HG02938 (cell line): ENCODE data around the gene MEF2D.

Experiments
- ATAC-seq: cut with Tn5 transposase; IDR thresholded peaks from one replicate; pipeline ENCODE4 v1.9.1; 2021; ENCODE audit warnings: mild to moderate bottlenecking, moderate library complexity; ENCODE audit not compliant: unreplicated experiment

MEF2D gene

DNA sequence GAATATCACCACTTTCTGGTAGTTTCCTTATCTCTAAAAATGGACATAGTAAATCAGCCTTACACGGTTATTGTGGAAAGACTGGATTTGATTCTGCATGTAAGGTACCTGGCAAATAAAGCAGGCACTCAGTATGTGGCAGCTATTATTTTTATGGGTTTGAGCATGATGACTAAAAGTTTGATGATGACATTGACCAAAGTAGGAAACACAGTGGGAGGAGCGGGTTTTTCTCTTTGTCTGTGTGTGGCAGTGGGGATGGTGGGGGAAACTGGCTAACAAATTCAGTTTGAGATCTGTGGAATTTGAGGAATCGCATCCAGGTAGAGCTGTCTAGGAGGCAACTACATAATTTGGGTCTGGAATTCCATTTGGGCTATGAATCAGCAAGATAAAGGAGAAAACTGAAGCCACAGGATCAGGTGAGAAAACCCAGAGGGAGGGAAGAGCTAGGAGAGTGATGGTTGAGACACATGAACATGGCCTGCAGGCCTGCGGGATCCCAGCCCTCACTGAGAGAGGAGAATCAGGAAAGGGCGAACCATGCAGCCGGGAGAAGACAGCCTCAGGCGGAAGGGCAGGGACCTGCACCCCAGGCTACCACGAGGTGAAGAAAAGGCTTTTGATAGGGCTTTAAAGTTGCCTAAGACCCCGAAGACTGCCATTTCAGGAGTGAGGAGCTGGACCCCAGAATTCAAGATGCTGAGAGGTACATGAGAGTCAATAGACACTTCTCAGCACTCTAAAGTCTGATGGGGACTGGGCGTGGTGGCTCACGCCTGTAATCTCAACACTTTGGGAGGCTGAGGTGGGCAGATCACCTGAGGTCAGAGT, 52.2 kb downstream of the MEF2D start:
- no peak for ATAC-seq

DNA sequence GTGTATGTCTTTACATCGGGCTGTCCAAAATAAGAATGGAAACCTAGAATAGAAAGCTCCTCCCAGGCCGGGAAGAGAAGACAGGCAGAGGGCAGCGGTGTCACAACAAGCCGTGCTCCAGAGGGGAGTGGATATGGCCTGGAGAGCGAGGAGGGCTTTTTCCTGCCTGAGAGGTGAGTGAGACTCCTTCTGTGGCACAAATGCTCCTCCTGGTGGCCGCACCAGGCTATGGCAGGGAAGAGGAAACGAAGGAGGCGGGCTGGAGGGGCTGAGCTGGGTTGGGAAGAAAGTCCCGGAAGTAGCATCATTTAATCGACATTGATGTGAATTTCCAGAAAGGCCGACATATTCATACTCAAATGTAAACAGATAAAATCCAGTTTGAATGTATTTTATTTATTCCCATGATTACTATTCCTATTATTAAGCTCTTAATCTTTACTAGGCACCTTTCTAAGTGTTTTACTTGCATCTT, 54.7 kb downstream of the MEF2D start:
- ATAC-seq, result no peak

DNA sequence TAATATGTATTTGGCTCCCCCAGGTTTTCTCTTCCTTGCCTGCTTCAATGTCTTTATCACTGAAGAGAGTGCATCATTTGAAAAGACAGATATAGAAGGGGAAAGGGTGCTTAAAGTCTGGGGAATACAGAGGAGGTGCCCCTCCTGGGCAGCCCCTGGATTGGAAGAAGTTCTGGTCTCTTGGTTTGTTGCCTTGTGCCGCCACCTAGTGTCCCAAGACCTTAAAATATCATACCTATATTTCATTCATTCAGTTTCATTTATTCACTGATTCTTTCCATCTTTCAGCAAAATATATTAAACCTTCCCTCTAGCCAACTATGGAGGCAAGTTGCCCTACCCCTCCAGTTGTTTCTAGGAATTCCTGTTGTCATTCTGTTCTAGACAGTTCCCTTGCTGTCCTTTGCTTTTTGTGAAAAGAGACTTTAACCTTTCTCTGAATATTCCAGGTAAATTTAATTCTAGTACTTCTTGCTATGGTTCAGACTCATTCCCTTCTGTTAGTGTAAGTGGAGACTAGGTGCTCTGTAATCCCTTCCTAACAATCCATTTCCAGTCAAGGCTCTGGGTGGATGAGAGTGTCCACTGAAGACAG, 56.1 kb downstream of the MEF2D start:
- ATAC-seq, result no peak

DNA sequence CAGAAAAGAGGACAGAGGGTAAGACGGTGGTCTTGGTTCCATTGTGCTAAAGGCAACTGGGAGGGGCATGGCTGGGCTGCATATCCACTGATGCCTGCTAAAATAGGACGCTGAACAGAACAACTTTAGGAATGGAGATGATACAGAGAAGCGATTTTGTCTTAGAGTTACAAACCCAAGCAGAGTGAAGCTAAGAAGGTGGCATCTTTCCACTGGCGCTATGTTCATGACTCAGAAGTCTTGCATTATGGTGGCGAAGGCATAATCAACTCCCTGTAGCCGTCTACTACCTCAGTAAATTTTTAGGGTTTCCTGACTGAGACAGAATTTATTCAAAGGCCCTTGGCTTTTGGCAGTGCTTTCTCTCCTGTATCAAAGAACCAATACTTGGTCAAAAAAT, 57.3 kb downstream of the MEF2D start:
- no peak for ATAC-seq

DNA sequence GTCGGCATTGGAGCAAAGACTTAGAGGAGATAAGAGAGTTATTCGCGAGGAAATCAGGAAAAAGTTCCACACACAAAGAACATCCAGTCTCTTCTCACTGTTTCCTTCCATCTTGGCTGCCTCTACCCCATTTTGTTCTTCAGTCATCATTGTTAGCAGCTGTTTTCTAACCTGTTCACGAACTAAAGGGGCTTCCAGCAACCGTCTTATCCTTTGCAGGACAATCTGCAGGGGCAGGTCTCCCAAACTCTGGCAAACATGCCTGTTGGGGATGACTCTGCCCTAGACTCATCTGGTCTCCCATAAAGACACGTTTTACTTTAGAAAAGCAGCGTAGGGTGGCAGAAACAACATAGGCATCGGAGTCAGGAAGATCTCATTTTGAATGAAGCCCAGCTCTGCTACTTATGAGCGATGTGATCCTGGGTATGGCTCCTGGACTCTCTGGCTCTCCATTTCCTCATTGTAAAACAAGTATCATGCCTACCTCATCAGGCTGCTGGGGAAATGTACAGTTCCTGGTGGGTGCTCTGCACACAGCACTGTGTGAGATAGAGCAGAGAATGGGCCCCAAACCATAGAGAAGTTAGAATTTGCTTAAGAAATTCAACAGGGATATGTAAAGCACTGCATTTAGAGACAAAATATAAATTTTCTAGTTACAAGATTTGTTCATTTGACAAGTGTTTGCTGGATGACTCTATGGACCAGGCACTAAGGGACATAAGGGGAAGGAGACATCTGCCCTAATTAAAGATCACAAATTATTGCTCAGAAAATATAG, 59.7 kb downstream of the MEF2D start:
- ATAC-seq, result no peak

DNA sequence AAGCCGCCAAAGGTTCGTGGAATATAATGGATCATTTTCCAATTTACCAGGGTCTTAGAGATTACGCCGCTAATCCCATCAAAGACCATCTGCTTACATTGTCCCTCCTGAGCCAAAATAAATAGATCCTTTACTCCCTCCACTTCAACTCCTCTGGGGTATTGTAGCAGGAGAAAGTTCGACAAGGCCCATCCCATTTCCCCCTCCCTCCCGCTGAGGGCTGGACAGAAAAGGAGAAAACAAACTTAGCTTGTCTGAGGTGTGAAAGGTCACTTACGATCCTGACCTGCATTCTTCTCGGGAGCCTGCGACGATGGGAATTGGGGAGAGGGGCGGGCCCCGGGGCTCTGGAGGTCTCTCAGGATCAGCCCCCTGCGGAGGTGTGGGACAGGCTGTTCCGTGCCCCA, 60.8 kb downstream of the MEF2D start:
- no peak for ATAC-seq

DNA sequence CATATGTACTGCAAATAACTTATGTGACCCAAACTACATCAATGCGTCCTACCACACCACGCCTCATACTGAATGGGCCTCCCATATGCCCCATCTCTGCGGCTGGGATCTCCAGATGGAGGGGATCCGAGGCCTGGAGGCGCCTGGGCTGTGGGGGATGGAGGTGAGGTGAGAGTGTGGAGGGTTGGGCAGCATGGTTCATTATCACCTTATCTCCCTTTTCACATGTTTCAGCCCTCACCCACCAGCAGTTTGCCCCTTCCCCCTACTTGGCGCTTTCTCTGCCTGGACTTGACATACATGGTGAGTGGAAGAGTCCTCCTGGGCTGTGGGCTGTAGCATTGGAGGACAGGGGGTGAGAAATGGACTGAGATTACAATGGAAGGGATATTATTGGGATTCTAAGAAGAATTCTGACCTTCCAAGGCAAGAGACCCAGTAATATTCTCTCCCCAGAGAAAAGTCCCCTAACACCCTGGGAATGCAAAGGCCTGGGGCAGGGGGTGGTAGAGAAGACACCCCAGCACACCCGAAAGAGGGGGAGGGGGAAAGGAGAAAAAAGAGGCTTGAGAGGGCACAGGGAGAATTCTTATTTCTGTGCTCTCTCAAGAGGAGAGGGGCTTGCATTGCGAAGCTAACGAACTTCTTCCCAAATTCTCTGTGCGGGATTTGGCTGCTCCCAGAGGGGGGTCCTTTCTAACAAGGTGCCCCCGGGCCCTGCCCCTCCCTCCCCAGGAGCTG, 61.4 kb downstream of the MEF2D start:
- no peak for ATAC-seq

DNA sequence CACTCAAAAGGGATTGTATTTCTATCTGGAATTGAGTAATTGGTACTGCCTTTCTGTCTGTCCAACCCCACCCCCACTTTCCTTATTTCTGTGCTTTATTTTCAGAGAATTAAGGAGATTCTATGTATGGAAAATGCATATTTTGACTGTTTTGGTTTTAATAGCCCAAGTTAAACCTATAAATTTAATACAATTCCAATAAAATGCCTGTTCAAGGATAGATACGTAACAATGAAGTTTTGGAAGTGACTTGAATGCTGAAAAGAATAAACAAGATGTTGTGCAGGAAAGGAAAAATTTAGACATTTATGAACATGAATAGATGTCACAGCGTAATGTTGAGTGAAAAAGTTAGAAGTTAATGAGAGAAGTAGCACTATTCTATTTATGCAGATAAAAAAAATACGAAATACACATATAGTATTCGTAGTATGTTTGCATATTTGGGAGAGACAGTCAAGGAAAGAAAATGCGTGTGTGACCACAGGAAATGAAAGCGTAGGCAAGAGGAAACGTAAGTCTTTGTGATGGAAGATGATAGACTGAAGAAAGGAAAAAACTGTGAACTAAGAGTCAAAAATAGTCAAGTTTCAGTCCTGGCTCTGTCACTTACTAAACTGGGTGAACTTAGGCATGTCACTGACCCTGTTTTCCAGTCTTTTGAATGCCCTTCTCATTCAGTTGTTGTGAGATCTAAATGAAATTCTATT, 62.1 kb downstream of the MEF2D start:
- no peak for ATAC-seq

DNA sequence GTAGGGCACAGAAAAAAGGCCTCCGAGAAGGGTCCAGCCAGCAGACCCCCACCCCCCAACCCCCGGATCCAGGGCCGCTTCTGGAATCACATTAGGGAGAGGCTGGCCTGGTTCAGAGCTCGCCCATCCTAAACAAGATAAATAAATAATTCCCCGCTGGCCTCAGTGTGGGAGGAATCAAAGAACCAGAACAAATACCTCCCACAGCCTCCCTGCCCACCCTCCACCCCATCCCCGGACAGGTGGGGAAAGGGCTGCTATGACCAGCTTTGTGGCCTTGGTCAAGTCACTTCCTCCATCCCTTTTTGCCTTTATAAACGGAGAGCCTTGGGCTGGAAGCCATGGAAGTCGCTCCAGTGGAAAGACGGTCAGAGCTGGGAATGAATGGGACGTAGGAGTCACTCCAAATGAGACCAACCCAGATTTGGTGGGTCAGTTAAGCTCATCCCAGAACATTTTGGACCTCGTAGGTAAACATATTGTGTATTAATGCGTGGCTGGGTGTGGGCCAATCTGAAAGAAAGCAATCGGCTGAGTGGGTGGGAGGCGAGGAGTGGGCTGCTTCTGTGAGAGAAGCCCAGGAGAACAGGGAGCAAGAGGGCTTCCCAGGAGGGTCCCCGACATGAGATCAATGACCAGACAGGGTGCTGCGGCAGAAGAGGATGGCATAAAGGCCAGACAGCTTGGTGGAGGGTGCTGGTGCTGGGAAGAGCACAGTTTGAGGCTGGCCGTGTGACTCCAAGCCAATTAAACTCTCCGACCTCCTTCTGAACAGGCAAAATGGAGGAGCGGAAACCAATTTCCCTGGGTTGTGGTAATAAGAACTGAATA, 63.3 kb downstream of the MEF2D start:
- ATAC-seq, result no peak

DNA sequence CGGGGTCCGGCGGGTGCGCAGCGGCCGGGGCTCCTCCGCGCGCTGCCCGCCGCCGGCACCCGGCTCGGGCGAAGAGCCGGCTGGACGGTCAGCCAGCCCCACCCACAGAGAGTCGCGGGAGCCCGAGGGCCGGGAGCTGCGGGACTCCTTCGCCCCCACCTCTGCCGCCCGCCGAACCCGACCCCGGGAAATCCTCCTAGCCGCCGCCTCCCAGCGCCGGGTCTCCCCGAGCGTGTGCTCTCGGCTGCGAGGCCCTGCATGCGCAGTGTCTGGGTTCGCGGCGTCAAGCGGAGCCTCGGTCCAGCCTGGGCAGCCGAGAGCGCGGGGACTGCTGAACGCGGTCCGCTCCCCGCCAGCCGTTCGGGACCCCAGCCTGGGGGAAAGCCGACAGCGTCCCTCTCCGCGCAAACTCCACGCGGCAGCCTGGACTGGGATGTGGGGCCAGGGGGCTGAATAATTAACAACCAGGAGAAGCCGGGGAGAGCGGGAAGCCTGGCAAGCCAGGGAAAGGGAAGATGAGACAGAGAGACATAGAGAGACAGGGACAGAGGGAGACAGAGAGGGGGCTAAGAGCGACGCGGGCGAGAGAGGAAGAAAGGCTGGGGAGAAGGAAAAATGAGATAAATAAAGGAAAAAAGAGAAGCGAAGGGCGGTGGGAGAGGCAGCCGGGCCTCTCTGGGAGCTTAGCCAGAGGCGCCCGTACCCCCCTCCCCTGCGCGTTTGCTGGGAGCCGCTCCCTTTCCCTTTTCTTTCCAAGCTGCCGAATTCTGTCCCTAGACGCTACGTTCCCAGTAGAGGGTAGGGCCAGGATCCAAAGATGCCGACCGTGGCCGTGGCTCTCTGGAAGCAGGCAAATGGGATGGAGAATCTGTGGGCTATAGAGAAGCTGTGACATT, 64.2 kb downstream of the MEF2D start:
- no peak for ATAC-seq

DNA sequence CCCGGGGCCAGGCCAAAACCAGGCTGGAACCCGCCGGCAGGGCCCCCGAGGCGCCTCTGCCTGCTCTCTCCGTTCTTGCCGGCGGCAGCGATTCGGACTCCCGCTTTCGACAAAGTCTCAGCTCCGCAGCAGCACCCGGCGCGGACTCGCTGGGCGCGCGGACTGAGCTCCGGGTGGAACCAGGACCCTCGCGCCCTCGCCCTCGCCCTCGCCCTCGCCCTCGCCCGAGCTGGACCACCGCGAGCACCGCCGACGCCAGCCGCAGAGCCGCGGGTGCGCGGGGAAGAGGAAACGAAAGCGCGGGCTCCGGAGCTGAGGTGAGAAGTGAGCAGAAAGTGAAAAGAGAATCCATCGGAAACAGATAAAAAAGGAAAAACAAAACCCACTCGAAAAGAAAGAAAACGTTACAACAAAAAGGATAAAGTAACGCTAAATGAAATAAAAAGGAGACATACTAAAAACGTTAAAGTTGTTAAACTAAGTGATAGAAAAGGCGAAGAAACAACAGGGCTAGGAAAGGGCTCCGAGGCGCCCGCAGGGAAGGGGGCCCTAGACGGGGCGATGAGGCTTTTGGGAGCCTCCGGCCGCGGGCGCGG, 64.9 kb downstream of the MEF2D start:
- no peak for ATAC-seq

DNA sequence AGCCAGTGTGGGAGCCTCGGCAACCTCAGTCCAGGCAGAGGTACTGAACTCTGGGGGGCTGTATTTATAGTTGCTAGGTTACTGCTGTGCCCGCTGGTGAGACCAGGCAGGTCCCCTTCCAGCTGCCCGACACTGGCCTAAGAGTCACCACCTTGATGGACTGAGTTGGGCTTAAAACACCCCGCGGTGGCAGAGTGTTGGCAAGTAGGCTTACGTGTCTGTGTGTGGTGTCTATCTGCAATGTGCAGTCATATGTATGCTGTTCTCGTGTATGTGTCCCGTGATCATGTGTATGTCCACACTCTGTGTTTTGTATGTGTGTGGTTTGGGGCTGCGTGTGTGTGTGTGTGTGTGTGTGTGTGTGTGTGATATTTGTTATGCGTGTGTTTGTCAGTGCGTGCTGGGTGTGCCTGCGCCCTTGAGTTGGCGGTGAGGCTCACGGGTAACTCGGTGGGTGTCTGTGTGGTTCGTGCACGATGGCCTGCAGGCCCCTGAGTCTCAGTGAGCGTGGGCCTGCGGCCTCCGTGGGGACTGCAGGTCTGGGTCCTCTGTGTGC, 65.5 kb downstream of the MEF2D start:
- no peak for ATAC-seq

DNA sequence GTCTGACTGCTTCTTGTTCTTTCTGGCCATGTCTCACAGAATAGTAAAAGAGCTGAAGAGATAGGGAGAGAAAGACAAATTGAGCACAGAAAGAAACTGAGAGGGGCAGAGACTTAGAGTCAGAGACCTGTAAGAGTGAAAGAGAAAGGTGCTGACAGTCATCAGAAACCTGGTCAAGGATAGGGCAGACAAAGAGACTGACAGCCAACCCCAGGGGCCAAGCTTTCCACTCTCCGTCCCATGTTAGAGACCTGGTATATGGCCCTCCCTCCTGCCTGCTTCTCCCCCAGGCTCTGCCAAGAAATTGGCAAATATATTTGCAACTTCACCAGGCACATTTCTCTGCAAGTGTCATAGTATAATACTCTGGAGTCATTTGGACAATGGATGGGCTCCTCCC, 67.0 kb downstream of the MEF2D start:
- ATAC-seq, result no peak

DNA sequence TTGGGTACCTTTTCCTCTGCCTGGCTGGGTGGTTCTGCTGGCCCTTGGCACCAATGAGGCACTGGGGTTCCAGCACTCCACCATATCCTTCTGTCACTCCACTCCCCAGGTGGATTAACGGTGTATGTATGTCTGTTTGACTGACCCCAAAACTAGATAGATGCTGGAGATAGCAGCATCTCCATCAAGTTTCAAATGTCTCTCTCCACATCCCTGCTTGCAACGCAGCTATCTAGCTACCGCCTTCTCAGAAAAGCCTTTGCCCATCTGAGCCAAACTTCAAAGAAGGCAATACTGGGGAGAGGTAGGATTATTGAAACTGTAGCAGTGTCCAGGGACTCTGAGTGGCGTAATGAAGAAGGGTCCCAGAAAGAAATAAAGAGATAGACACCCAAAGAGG, 67.5 kb downstream of the MEF2D start:
- ATAC-seq, result no peak

DNA sequence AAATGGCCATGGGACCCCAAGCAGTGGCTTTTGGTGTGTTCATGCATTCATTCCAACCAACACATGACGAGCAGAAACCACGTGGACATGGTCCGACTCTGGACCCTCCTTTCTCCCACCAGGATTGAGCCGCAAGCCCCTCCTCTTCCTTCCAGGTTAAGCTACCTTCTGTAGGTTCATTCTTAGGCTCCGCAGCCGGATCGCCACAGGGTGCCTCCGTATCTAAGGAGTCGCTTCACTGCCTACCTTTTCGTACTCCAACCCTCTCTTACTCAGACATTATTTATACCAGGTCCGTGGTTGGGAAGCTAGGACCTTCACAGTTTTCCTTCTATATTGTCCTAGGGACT, 67.9 kb downstream of the MEF2D start:
- ATAC-seq, result no peak

DNA sequence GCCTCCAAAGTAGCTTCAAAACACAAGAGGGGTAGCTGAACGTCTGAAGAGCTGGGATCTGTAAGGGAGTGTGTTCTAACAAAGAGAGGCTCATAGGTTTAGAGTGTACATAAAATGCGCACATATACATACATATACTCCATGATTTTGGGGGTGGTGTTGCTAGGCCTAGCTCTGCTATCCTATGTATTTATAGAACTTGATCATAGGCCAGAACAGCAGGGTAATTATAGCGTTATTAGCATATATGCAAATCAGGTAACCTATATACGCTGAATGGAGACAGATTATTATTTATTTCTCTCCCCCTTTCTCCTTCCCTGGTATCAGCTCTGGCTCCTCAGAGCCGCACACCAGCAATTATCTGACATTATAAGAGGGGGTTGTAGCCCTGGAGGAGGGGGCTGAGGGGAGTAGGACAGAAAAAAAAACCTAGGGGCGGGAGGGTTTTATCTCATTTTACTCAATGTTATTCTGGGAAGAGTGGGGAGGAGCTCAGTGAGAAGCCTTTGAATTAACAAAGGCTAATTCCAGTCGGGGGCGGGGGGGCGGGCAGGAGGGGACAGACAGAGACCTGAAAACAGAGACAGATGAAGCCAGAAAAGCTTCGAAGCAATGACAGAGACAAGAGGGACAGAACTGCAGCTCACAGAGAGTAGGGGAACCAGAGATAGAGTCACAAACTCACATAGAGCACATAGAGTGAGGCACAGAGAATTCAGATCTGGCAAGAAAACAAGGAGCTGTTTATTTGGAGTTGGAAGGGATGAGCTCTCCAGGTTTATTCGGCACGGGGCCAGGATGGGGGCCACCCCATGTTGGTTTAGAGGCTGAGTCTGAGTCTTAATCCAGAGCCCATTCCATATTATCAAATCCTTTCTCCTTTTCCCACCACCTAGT, 68.6 kb downstream of the MEF2D start:
- no peak for ATAC-seq

DNA sequence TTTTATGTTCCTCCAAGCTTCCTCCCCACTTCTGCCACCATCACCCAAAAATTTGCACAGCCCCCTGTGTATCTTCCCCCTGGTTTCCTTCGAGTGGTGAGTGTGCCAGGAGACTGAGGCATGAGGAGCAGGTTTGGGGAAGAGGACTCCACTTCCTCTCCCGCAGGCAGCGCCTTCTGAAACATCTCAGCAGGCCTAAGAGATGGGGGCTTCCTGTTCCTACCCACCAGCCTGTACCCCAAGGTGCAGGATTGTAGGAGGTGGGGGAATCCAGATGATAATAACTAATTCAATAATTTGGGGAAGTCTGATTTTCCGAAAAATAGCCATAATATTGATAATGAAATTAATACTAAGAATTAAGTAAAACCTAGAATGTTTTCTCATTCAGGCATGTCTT, 69.2 kb downstream of the MEF2D start:
- no peak for ATAC-seq
